GM23338 (cell line): Measurements from ENCODE around the gene OR52L1. TPM values are rescaled to one million over a fixed set of nuclear protein-coding genes. Genes with fewer than 3 reads are reported as not detected.

Experiments
- ATAC-seq: fragments of 200-7000 bp; cut with Tn5 transposase; 3 replicates; pipeline ENCODE4 v1.9.1; 2020
- DNase-seq: peaks from one replicate; pipeline ENCODE4 v3.0.0-alpha.2; 2015; ENCODE audit warnings: low spot score
- H2AFZ ChIP-seq: fragments of 200-600 bp; sonication (generic); 2 replicates; pipeline ENCODE4 v1.8.0; 2016; ENCODE audit warnings: antibody characterized with exemption, mild to moderate bottlenecking, moderate library complexity
- H3F3A ChIP-seq: fragments of 200-600 bp; sonication (generic); replicated peaks from 2 replicates; pipeline ENCODE4 v1.8.0; 2017; ENCODE audit warnings: antibody characterized with exemption, mixed run types, low read depth
- H3K27ac ChIP-seq: fragments of 200-600 bp; sonication (generic); 2 replicates; pipeline ENCODE4 v1.6.1; 2016; ENCODE audit warnings: low read depth
- H3K27me3 ChIP-seq: fragments of 200-600 bp; sonication (generic); 2 replicates; pipeline ENCODE4 v1.8.0; 2016; ENCODE audit warnings: mild to moderate bottlenecking, mixed run types, moderate library complexity; ENCODE audit not compliant: insufficient read depth
- H3K36me3 ChIP-seq: fragments of 200-600 bp; sonication (generic); 2 replicates; pipeline ENCODE4 v1.8.0; 2016; ENCODE audit warnings: mild to moderate bottlenecking; ENCODE audit not compliant: insufficient read depth
- H3K4me1 ChIP-seq: fragments of 200-600 bp; sonication (generic); 2 replicates; pipeline ENCODE4 v1.8.0; 2016; ENCODE audit warnings: mild to moderate bottlenecking, moderate library complexity; ENCODE audit not compliant: insufficient read depth
- H3K4me2 ChIP-seq: fragments of 200-600 bp; sonication (generic); 2 replicates; pipeline ENCODE4 v1.7.1; 2017; ENCODE audit warnings: mixed run types
- H3K4me3 ChIP-seq: fragments of 200-600 bp; sonication (generic); 2 replicates; pipeline ENCODE4 v1.6.1; 2016; ENCODE audit warnings: mixed run types
- H3K79me2 ChIP-seq: fragments of 200-600 bp; sonication (generic); replicated peaks from 2 replicates; pipeline ENCODE4 v1.8.0; 2017; ENCODE audit warnings: mild to moderate bottlenecking; ENCODE audit not compliant: insufficient read depth
- H3K9me2 ChIP-seq: fragments of 200-600 bp; sonication (generic); 2 replicates; pipeline ENCODE4 v1.8.0; 2017; ENCODE audit not compliant: insufficient read depth
- H4K20me1 ChIP-seq: fragments of 200-600 bp; sonication (generic); replicated peaks from 2 replicates; pipeline ENCODE4 v1.8.0; 2017; ENCODE audit warnings: mild to moderate bottlenecking; ENCODE audit not compliant: insufficient read depth
- H3K27ac Mint-ChIP-seq: 2 replicates; pipeline ENCODE4 v1.8.0; 2020; ENCODE audit warnings: inconsistent platforms, mild to moderate bottlenecking, moderate library complexity, mixed read lengths
- H3K27me3 Mint-ChIP-seq: 3 replicates; pipeline ENCODE4 v1.8.0; 2022; ENCODE audit warnings: low read depth, mild to moderate bottlenecking, moderate library complexity, mixed read lengths, inconsistent platforms; ENCODE audit not compliant: insufficient read depth, poor library complexity
- H3K36me3 Mint-ChIP-seq: 3 replicates; pipeline ENCODE4 v1.8.0; 2021; ENCODE audit warnings: low read depth, mild to moderate bottlenecking, inconsistent platforms, moderate library complexity, mixed read lengths
- H3K4me1 Mint-ChIP-seq: 3 replicates; pipeline ENCODE4 v1.8.0; 2020; ENCODE audit warnings: mild to moderate bottlenecking, inconsistent platforms, mixed read lengths
- H3K4me3 Mint-ChIP-seq: 3 replicates; pipeline ENCODE4 v1.8.0; 2021; ENCODE audit warnings: moderate library complexity, mild to moderate bottlenecking, inconsistent platforms, mixed read lengths
- H3K9me3 Mint-ChIP-seq: 3 replicates; pipeline ENCODE4 v1.8.0; 2020; ENCODE audit warnings: moderate library complexity, mild to moderate bottlenecking, inconsistent platforms, mixed read lengths
- CTCF ChIP-seq, 2 experiments: fragments of 200-600 bp in 1 of 2; sonication (generic) in 1 of 2; conservative IDR thresholded peaks; 2 replicates each; pipeline versions ENCODE4 v1.5.1 to v1.6.1; 2016 to 2017; ENCODE audit warnings: antibody characterized with exemption in 2 of 2, low read depth in 2 of 2, mild to moderate bottlenecking in 2 of 2, moderate library complexity in 1 of 2
- ETS1 ChIP-seq: IDR thresholded peaks from 2 replicates; pipeline ENCODE4 v1.6.1; 2016; ENCODE audit warnings: antibody characterized with exemption
- JUNB ChIP-seq: IDR thresholded peaks from one replicate; pipeline ENCODE4 v1.6.1; 2016; ENCODE audit warnings: antibody characterized with exemption; ENCODE audit not compliant: unreplicated experiment
- NANOG ChIP-seq: IDR thresholded peaks from 2 replicates; pipeline ENCODE4 v1.6.1; 2016; ENCODE audit warnings: antibody characterized with exemption, borderline replicate concordance
- POLR2AphosphoS5 ChIP-seq: IDR thresholded peaks from 2 replicates; pipeline ENCODE4 v1.6.1; 2016; ENCODE audit warnings: antibody characterized with exemption, low read depth
- REST ChIP-seq: IDR thresholded peaks from one replicate; pipeline ENCODE4 v1.6.1; 2018; ENCODE audit warnings: antibody characterized with exemption; ENCODE audit not compliant: unreplicated experiment
- ZNF331 ChIP-seq: fragments of 250-450 bp; sonication (Bioruptor Pico); IDR thresholded peaks from 2 replicates; pipeline ENCODE4 v1.5.0; 2020; ENCODE audit warnings: low read depth, mild to moderate bottlenecking, moderate library complexity
- ZNF462 ChIP-seq: fragments of 250-450 bp; sonication (Bioruptor Pico); IDR thresholded peaks from 2 replicates; pipeline ENCODE4 v1.5.0; 2020; ENCODE audit warnings: mild to moderate bottlenecking, moderate library complexity
- polyA plus RNA-seq: library from polyadenylated mRNA; unstranded; fragments of >200 nt; fragmentation: Nextera tagmentation; extraction: Ambion mirVana; gene quantifications from 2 replicates; pipeline ENCODE4 v1.2.1, GENCODE V29; 2016
- total RNA-seq: library from RNA; depleted of rRNA; stranded (reverse); fragments of >200 nt; shearing (Covaris generic); gene quantifications from 2 replicates; pipeline ENCODE4 v1.2.3, GENCODE V29; 2014

The OR52L1 gene
- total and polyA plus RNA-seq, 2 experiments from 2014 or later, result 0.17 TPM; not detected in 1

- H3K4me1 ChIP-seq, result no peaks in the 10 kb centered on the region
- DNase-seq, result no peak
- H3K79me2 ChIP-seq, result no peaks in the 10 kb centered on the region
- H3K9me3 Mint-ChIP-seq, result peaks cover 18% of the 10 kb centered on the region
- ATAC-seq, result no peak
- H3K4me3 Mint-ChIP-seq, result no peak within 1 kb of the TSS
- H3K36me3 ChIP-seq, result no peaks in the 10 kb centered on the region
- H3K27me3 Mint-ChIP-seq, result no peaks in the 10 kb centered on the region
- H3K9me2 ChIP-seq, result no peaks in the 10 kb centered on the region
- H2AFZ ChIP-seq, result no peak within 1 kb of the TSS
- no peaks in the 10 kb centered on the region for H3K27me3 ChIP-seq
- no peak within 1 kb of the TSS for H3K27ac Mint-ChIP-seq
- H3K4me2 ChIP-seq, result no peak within 1 kb of the TSS
- TF ChIP-seq JUNB, result no peak
- no peak for TF ChIP-seq ETS1
- no peak for TF ChIP-seq ZNF462 (CRISPR knock-in tag)
- no peak for TF ChIP-seq NANOG
- no peak for TF ChIP-seq REST
- no peak for TF ChIP-seq POLR2AphosphoS5
- no peak for TF ChIP-seq CTCF (conservative IDR thresholded peaks at IDR 0.05; ENCODE audit: low read depth in 2 of 2)
- no peak for TF ChIP-seq ZNF331 (CRISPR knock-in tag)
- H3K36me3 Mint-ChIP-seq, result peaks cover 8% of the 10 kb centered on the region
- no peaks in the 10 kb centered on the region; the same call in 2 of the 3 replicates for H3K4me1 Mint-ChIP-seq
- no peaks in the 10 kb centered on the region for H4K20me1 ChIP-seq
- no peaks in the 10 kb centered on the region for H3F3A ChIP-seq
- H3K27ac ChIP-seq, result no peak within 1 kb of the TSS
- no peak within 1 kb of the TSS for H3K4me3 ChIP-seq
These were observed 44.8 kb downstream of the OR52L1 start, which contains the start of gene OR56A3 for GRCh38 chr11:5941951-5942350. TSS of gene OR56A3 (plus strand) at chr11:5942251. CDS start at chr11:5947347, 5,096 bp downstream.
